Stimulated activated CD4-positive, alpha-beta T cell treated with anti-CD3 and anti-CD28 coated beads, Interleukin-1b, Interleukin-23, amount 100 ng/mL, for 24 hours (primary cell): Measurements from ENCODE around the gene ITGA2.
"Not testable (repeated sequence)": the region's sequence is repeated elsewhere in the genome, so short reads cannot be mapped to it uniquely, and the experiment has no call there.

Source experiments
- DNase-seq, 4 experiments: peaks; one replicate each; pipeline ENCODE4 v3.0.0-alpha.2; 2020; ENCODE audit warnings: low read depth in 4 of 4, low spot score in 1 of 4

ITGA2 gene

DNA sequence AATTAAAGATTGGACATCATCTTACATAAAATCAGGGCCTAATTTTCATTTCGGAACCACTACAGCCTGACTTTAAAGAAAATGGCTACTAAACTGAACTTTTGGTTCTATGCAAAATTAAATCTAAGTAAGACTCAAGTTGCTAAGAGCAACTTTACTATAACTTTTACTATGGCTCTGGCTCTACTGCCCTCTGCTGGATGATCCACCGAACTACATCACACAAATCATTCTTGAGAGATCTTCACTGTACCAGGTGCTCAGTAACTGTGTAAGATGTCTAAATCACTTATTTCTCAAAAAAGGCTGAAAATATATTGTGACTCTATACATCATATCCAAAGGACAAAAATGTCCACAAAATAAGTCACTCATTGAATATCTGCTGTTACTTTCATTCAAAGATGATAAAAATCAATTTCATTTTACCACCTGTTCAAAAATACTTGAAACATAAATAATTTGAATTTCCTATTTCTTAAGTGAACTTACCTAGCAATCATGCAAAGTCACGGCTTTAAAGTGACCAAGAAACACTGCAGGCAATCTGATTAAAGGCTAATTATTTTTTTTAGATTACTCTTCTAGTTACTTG lies 106.9 kb downstream of the ITGA2 start:
- DNase-seq: peak; percentile 30 to 47 (median 42)

DNA sequence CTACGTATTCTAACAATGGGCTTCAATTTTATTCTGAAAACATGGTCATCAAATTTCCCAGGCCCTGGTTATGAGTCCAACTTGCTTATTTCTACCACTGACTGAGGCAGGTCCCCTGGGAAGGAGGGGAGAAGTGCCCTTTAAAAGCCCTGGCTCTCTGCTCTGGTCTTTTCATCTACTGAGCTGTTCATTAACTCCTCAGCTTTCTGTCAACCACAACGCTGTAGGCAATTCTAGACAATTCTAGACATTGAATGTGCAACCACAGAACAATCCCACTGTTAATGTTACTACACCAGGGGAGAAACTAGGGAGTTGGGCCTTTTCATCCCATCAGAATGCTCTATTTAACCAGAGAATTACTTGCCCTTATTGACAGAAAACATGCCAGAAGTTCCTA lies 110.4 kb downstream of the ITGA2 start:
- DNase-seq: no peak

DNA sequence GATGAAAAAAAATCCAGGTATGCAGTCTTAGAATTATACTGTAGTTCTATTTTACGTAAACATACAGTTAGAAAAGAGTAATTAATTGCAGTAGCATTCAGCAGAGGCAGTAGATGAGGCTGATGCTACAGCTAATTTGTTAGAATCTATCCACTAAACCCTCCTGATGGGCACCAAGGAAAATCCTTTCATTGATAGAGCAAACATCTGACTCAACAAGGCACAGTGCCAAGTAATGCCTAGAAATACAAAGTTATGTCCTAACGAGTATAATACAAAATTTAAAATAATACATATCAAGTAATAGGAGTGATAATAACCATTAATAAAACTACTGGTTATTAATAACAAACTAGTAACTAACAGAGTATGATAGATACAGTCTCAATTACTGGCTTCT lies 111.5 kb downstream of the ITGA2 start:
- no peak for DNase-seq

DNA sequence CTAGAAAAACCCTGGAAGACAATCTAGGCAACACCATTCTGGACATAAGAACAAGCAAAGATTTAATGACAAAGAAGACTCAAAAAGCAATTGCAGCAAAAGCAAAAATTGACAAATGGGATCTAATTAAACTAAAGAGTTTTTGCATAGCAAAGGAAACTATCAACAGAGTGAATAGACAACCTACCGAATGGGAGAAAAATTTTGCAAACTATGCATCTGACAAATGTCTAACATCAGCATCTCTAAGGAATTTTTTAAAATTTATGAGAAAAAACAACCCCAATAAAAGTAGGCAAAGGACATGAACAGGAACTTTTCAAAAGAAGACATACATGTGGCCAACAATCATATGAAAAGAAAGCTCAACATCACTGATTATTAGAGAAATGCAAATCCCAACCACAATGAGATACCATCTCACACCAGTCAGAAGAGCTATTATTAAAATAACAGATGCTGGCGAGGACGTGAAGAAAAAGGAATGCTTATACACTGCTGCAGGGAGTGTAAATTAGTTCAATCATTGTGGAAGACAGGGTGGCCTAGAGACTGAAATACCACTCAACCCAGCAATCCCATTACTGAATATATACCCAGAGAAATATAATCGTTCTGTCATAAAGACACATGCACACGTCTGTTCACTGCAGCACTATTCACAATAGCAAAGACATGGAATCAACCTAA lies 116.6 kb downstream of the ITGA2 start:
- no peak for DNase-seq

DNA sequence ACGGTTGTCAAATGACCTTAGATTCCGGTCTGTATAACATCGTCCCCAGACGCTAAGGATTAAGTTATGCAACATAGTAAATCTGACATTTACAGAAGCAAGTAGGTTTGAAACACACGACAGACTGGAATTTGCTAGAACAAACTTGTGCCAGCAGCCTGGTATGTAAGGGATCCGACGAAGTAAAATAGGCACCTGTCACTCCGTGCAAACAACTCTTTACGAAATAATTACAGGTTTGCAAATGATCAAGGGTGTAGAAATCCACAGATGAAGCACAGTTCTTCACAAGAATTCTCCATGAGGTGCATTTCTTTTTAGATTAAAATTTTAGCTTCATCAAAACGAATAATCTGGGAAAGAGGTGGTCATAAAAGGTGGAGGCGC lies 119.9 kb downstream of the ITGA2 start:
- DNase-seq: no peak

DNA sequence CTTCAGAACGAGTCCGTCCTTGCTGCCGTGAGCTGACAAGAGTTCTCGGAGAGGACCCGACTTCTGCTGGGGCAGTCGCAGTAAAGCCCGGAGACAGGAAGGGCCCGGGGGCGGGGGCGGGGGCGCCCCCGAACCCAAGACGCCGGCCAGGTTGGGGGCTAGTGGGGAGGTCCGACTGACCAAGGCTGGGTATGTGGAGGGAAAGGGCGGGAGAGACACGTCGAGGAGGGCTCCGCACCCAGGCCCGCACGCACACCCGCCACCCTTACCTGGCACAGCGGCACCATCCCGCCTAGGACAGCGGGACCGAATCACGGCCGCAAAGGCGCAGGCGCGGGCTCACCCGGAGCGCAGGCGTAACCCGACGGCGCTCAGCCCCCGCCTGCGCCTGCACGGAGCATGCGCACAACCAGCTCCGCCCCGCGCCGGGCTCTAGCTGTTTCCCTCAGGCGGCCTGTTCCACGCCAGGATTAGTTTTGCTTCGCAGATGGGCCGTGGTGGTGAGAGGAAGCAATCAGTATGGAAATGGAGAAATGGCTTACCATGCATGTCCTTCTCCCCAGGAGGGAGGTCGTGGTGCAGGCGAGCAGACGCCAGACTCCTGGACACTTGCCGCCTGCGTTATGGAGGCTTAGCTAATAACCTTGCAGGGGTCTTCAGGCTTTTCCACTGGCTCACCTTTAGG lies 120.4 kb downstream of the ITGA2 start, which contains the start of gene MOCS2:
TSS of gene MOCS2 (minus strand) at position 315 of the 685 bp plus-strand sequence. CDS start 2,583 bp downstream, outside the sequence.
- DNase-seq: peak; percentile 71 to 85 (median 80)

DNA sequence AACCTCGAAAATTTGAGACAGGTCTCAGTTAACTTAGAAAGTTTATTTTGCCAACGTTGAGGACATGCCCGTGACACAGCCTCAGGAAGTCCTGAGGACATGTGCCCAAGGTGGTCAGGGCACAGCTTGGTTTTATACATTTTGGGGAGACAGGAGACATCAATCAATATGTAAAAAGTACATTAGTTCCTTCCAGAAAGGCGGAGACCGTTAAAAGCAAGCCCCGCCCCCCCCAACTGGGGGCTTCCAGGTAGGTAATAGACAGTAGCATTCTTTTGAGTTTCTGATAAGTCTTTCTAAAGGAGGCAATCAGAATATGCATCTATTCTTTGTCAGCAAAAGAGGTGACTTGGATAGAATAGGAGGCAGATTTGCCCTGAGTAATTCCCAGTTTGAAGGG lies 121.0 kb downstream of the ITGA2 start:
- no peak for DNase-seq

- DNase-seq: no peak
Measured at GRCh38 chr5:53111139-53111538, 122.0 kb downstream of the ITGA2 start.

DNA sequence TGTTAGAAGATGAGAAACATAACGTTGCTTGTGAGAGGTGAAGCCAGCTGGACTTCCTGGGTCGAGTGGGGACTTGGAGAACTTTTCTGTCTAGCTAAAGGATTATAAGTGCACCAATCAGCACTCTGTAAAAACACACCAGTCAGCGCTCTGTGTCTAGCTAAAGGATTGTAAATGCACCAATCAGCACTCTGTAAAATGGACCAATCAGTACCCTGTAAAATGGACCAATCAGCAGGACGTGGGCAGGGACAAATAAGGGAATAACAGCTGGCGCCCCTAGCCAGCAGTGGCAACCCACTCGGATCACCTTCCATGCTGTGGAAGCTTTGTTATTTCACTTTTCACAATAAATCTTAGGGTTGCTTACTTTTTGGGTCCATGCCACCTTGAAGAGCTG lies 123.2 kb downstream of the ITGA2 start:
- DNase-seq: not testable (repeated sequence)

DNA sequence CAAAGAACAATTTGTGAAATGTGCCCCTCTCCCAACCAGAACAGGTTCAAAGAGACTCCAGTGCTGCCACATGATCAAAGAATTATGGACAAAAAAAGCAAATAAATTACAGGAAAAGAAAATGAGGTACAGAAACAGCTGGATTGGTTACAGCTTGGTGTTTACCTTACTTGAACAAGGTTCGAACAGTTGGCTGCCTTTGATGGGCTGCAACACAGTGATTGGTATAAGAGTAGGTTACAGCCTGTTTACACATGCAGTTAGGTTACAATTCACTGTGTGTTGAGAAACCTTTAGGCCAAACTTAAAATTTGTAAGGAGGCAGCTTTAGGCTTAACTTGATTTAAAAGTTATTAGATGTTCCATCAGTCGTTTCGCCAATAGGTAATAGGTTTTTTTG lies 123.8 kb downstream of the ITGA2 start:
- DNase-seq: no peak

DNA sequence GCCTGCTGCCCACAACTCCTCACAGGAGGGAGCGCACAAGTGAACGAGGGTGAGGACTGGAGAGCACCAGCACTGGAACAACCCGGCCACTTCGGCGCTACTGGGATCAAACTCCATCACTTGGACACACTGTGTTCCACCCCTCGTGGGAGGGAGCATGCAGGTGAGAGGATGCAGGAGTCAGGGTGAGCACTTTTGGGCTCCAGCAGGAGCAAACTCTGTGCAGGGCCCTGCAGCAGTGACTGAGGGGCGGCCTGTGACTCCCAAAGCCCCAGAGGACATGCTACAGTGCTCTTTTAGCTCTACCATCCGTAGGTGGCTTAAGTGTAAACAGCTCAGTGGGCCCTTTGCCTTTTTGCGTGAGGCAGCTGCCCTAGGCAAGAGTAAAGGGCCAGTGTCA lies 124.8 kb downstream of the ITGA2 start:
- DNase-seq: no peak

DNA sequence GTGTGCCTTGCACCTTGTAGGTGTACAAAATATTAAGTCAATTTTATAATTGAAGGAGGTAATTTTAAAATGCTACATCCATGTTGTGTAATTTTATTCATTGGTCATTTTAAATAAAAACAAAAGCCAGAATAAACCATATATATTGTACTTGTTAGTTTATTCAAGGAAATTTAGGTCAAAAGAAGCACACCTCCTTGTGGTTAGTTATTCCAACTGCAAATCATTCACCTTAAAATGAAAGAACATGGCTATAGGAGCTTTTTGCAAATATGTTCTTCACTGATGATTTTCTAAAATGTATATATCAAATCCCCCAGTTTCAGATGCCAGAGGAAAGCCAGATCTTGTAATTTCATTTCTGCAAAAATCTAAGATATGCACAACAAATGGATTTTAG lies 125.8 kb downstream of the ITGA2 start:
- DNase-seq: no peak

DNA sequence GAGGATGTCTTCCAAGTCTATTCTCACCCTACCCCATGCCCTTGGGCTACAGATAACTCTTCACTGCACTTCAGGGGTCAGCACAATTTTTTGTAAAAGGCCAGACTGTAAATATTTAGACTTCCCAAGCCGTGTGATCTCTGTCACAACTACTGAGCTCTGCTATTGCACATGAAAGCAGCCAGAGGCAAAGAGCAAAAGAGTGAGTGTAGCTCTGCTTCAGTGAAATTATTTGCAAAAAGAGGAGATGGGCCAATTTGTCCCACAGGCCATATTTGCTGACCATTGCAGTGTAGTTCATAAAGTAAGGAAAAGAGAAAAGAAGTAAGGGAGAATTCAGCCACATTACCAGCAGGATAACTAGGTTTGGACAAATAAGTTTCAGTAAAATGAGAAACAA lies 127.4 kb downstream of the ITGA2 start:
- no peak for DNase-seq

DNA sequence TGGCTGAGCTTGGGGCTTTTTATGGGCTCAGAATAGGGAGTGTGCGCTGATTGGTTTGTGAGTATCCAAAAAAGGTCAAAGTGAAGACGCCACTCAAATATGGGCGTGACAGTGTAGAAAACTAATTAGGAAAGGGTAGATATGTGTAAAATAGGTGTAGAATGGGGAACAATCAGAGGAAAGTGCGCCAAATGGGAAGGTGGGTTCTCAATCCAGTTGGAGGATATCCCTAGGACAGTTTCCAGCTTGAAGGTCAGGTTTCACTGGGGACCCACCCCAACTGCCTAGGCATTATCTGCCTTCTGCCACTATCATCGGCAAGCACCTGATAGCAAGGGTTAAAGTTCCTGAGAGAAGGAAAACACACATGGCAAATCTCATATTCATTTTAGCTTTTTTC lies 129.7 kb downstream of the ITGA2 start:
- no peak for DNase-seq

DNA sequence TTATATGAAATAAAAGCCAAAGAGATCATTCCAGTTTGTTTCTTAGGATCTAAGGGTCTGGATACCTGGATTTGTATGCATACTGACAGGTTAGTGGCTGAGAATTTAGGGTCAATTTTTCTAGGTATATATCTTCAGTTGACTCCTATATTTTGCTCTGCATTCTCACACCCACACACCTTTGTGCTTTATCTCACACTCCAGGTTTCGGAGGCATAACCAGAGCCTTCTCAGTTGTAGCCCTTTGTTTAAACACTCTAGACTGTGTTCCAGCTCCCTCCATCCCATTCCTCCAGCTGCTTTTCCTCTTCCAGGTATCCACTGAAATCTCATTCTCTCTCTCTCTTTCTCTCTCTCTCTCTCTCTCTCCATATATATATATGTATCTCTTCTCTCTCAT lies 131.0 kb downstream of the ITGA2 start:
- DNase-seq: no peak

DNA sequence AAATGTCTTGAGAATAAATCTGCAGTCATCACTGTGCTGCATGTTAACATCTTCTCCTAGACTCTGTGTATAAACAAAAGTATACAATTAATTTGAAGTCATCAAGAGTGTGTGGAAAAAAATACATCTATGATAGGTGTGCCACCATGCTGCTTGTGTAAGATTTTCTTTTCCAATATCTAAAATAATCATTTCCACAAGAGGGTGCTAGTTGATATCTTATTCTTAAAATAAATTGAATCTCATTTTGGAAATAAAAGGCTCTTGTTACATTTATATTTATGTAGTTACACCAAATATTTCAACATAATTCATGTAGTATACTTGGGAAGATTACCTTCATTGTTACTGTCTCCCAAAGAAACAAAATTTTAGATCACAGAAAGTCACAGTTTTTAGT lies 134.6 kb downstream of the ITGA2 start:
- no peak for DNase-seq

GRCh38 chr5:53126521-53126920 lies 137.4 kb downstream of the ITGA2 start:
- no peak for DNase-seq

- DNase-seq: no peak
Measured at GRCh38 chr5:53127107-53127506, 138.0 kb downstream of the ITGA2 start.

GRCh38 chr5:53128481-53128880 lies 139.3 kb downstream of the ITGA2 start:
- DNase-seq: no peak

DNA sequence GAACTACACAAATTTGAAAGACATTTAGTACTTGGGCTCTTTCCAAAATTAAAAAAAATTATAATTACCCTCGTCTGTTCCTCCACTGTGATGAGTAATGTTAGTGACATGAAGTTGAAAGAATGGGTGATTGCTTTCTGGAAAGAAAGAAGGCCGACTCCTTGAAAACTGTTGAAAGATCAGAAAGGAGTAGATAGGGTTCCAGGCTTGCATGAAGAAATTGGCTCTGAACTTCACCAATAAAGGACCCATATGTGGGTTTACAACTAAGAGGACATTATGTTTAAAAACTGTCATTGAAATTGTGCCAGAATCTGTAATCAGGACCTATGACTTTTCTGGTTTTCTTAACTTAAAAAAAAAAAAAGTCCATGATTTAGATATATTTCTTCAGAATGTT lies 141.1 kb downstream of the ITGA2 start:
- DNase-seq: no peak

DNA sequence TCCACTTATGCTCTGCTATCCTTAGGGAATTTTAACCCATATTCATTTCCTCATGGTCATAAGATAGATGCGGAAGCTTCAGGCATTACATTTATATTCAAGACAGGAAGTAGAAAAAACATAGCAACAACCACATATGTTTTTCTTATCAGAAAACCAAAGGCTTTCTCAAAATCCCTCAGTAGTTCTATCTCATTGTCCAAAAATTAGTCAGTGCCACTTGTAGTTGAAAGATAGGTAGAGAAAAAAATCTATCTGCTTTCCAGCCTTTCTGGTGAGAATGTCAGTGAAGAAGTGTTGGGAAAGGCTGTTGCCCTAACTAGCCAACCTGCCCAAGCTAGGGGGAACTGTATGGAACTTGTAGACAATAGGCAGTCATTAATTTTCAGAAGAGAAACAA lies 143.9 kb downstream of the ITGA2 start:
- DNase-seq: no peak
